Measurements from ENCODE around the gene SPRY4.
"Not testable (repeated sequence)": the region's sequence is repeated elsewhere in the genome, so short reads cannot be mapped to it uniquely, and the experiment has no call there.

The SPRY4 gene

GRCh38 chr5:142301540-142301939, 23.3 kb downstream of the SPRY4 start:
- no peak overlapping the region for H3K4me3 Mint-ChIP-seq
- no peak overlapping the region for H3K27ac Mint-ChIP-seq
- no peaks in the 10 kb centered on the region for H3K36me3 Mint-ChIP-seq
- ATAC-seq (ENCODE audit: low read depth) (no peak), DNase-seq (ENCODE audit: low spot score in 2 of 2) (no peak)
- H3K27me3 Mint-ChIP-seq = peaks cover 1% of the 10 kb centered on the region
- H3K9me3 Mint-ChIP-seq = no peaks in the 10 kb centered on the region
- H3K4me1 Mint-ChIP-seq = no peaks in the 10 kb centered on the region

- Mint-ChIP-seq H3K4me1 (no peaks in the 10 kb centered on the region), H3K9me3 (peaks cover 2% of the 10 kb centered on the region), H3K36me3 (peaks cover 1% of the 10 kb centered on the region), H3K27ac (no peak overlapping the region), H3K4me3 (no peak overlapping the region), H3K27me3 (peaks cover 9% of the 10 kb centered on the region)
- ATAC-seq (ENCODE audit: low read depth) = no peak
- no peak for DNase-seq (ENCODE audit: low spot score in 2 of 2)
These were observed 24.1 kb downstream of the SPRY4 start for GRCh38 chr5:142300677-142301076.

DNA sequence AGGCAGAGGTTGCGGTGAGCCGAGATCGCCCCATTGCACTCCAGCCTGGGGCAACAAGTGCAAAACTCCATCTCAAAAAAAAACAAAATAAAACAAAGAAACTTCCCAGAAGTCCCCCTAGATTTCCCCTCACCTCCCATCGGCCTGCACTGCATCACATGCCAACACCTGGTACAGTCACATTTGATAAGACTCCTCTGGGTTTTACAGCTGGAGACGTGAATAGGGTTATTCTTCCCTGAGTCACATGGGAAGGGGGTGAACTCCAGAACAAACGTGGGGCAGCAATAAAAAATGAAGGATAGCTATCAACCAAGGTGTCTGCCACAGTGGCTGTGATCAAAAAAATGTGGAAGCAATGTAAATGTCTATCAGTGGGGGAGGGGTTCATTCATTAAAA, 26.0 kb downstream of the SPRY4 start:
- no peak overlapping the region for H3K4me3 Mint-ChIP-seq
- peaks cover 11% of the 10 kb centered on the region for H3K27me3 Mint-ChIP-seq
- H3K4me1 Mint-ChIP-seq = no peaks in the 10 kb centered on the region
- H3K27ac Mint-ChIP-seq = no peak overlapping the region
- DNase-seq (ENCODE audit: low spot score in 2 of 2) (no peak), ATAC-seq (ENCODE audit: low read depth) (no peak)
- peaks cover 1% of the 10 kb centered on the region for H3K36me3 Mint-ChIP-seq
- peaks cover 2% of the 10 kb centered on the region for H3K9me3 Mint-ChIP-seq

DNA sequence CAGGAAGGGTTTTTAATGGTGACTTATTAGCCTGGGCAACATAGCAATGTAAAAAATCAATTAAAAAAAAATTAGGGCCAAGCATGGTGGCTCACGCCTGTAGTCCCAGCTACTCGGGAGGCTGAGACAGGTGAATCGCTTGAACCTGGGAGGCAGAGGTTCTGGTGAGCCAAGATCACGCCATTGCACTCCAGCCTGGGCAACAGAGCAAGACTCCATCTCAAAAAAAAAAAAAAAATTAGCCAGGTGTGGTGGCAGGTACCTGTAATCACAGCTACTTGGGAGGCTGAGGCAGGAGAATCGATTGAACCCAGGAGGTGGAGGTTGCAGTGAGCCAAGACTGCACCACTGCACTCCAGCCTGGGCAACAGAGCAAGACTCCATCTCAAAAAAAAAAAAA, 27.0 kb downstream of the SPRY4 start:
- not testable (repeated sequence) for H3K27ac Mint-ChIP-seq; ATAC-seq (ENCODE audit: low read depth); H3K4me3 Mint-ChIP-seq; H3K4me1 Mint-ChIP-seq; H3K9me3 Mint-ChIP-seq; DNase-seq (ENCODE audit: low spot score in 2 of 2); H3K36me3 Mint-ChIP-seq
- H3K27me3 Mint-ChIP-seq = peaks cover 15% of the 10 kb centered on the region

GRCh38 chr5:142296914-142297417, 27.9 kb downstream of the SPRY4 start:
- H3K4me3 Mint-ChIP-seq = no peak overlapping the region
- no peak overlapping the region for H3K27ac Mint-ChIP-seq
- no peak for DNase-seq (ENCODE audit: low spot score in 2 of 2)
- H3K36me3 Mint-ChIP-seq = peaks cover 1% of the 10 kb centered on the region
- no peak for ATAC-seq (ENCODE audit: low read depth)
- peaks cover 15% of the 10 kb centered on the region for H3K27me3 Mint-ChIP-seq
- peaks cover 2% of the 10 kb centered on the region for H3K9me3 Mint-ChIP-seq
- no peaks in the 10 kb centered on the region for H3K4me1 Mint-ChIP-seq

GRCh38 chr5:142295960-142296860, 28.6 kb downstream of the SPRY4 start:
- H3K4me1 Mint-ChIP-seq = no peaks in the 10 kb centered on the region

GRCh38 chr5:142295084-142295758, 29.6 kb downstream of the SPRY4 start:
- DNase-seq (ENCODE audit: low spot score in 2 of 2) = no peak
- H3K36me3 Mint-ChIP-seq = peaks cover 1% of the 10 kb centered on the region
- ATAC-seq (ENCODE audit: low read depth) = no peak
- H3K4me1 Mint-ChIP-seq = no peaks in the 10 kb centered on the region
- peaks cover 2% of the 10 kb centered on the region for H3K9me3 Mint-ChIP-seq
- H3K27me3 Mint-ChIP-seq = peaks cover 15% of the 10 kb centered on the region
- no peak overlapping the region for H3K27ac Mint-ChIP-seq
- no peak overlapping the region for H3K4me3 Mint-ChIP-seq

More at GRCh38 chr5:142295960-142296860, 28.6 kb downstream of the SPRY4 start:
- H3K27me3 Mint-ChIP-seq = peaks cover 15% of the 10 kb centered on the region
- no peak overlapping the region for H3K4me3 Mint-ChIP-seq
- no peak overlapping the region for H3K27ac Mint-ChIP-seq
- ATAC-seq (ENCODE audit: low read depth) (no peak), DNase-seq (ENCODE audit: low spot score in 2 of 2) (no peak)
- peaks cover 1% of the 10 kb centered on the region for H3K36me3 Mint-ChIP-seq
- H3K9me3 Mint-ChIP-seq = peaks cover 2% of the 10 kb centered on the region

- no peak overlapping the region for H3K27ac Mint-ChIP-seq
- peaks cover 1% of the 10 kb centered on the region for H3K36me3 Mint-ChIP-seq
- no peak overlapping the region for H3K4me3 Mint-ChIP-seq
- ATAC-seq (ENCODE audit: low read depth) (no peak), DNase-seq (ENCODE audit: low spot score in 2 of 2) (no peak)
- H3K4me1 Mint-ChIP-seq = peaks cover under 1% of the 10 kb centered on the region
- peaks cover 2% of the 10 kb centered on the region for H3K9me3 Mint-ChIP-seq
- H3K27me3 Mint-ChIP-seq = peaks cover 16% of the 10 kb centered on the region
These were observed 31.3 kb downstream of the SPRY4 start for GRCh38 chr5:142293486-142293885.

DNA sequence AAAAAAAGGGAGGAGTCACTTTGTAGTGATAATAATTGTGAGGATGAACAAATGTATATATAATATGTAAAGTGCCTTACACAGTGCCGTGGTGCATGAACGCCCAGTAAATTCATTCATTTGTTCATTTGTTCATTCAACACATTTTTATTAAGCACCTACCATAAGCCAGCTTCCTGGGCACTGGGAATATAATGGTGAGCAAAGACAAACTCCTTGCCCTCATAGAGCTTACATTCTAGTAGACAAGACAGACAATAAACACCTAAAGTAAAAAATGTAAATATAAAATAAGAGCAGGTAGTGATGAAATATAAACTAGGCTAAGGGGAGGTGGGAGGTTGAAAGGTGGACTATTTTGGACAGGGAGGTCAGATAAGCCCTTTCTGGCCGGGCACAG, 32.0 kb downstream of the SPRY4 start:
- DNase-seq (ENCODE audit: low spot score in 2 of 2) (no peak), ATAC-seq (ENCODE audit: low read depth) (no peak)
- H3K9me3 Mint-ChIP-seq = peaks cover 2% of the 10 kb centered on the region
- H3K36me3 Mint-ChIP-seq = peaks cover 1% of the 10 kb centered on the region
- H3K4me1 Mint-ChIP-seq = peaks cover 3% of the 10 kb centered on the region
- no peak overlapping the region for H3K27ac Mint-ChIP-seq
- no peak overlapping the region for H3K4me3 Mint-ChIP-seq
- peaks cover 16% of the 10 kb centered on the region for H3K27me3 Mint-ChIP-seq

DNA sequence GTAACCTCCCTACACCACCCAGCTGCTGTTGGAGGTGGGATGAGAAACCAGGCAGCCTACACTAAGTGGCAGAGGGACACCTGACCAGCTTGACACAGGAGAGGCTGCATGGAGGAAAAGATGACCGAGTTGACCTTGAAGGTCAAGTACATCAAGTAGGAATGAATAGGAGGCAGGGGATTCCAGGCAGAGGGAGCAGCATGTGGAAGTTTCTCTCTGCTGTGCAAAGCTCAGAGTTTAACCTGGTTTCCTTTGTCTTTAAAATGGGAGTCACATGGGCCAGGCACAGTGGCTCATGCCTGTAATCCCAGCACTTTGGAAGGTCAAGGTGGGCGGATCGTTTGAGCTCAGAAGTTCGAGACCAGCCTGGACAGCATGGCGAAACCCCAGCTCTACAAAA, 32.6 kb downstream of the SPRY4 start:
- ATAC-seq (ENCODE audit: low read depth) (no peak), DNase-seq (ENCODE audit: low spot score in 2 of 2) (no peak)
- Mint-ChIP-seq H3K27ac (no peak overlapping the region), H3K4me1 (peaks cover 7% of the 10 kb centered on the region), H3K4me3 (no peak overlapping the region), H3K9me3 (peaks cover 2% of the 10 kb centered on the region), H3K27me3 (peaks cover 16% of the 10 kb centered on the region), H3K36me3 (peaks cover 1% of the 10 kb centered on the region)

GRCh38 chr5:142290577-142291299, 34.1 kb downstream of the SPRY4 start:
- peaks cover 9% of the 10 kb centered on the region for H3K27me3 Mint-ChIP-seq
- no peaks in the 10 kb centered on the region for H3K9me3 Mint-ChIP-seq
- H3K27ac Mint-ChIP-seq = no peak overlapping the region
- no peak overlapping the region for H3K4me3 Mint-ChIP-seq
- DNase-seq (ENCODE audit: low spot score in 2 of 2) = no peak
- peaks cover 7% of the 10 kb centered on the region for H3K4me1 Mint-ChIP-seq
- no peaks in the 10 kb centered on the region for H3K36me3 Mint-ChIP-seq
- no peak for ATAC-seq (ENCODE audit: low read depth)

GRCh38 chr5:142289708-142290576, 34.9 kb downstream of the SPRY4 start:
- no peaks in the 10 kb centered on the region for H3K36me3 Mint-ChIP-seq
- ATAC-seq (ENCODE audit: low read depth) = no peak
- H3K4me1 Mint-ChIP-seq = peaks cover 7% of the 10 kb centered on the region
- H3K27ac Mint-ChIP-seq = no peak overlapping the region
- DNase-seq (ENCODE audit: low spot score in 2 of 2) = no peak
- no peak overlapping the region for H3K4me3 Mint-ChIP-seq
- H3K27me3 Mint-ChIP-seq = peaks cover 6% of the 10 kb centered on the region
- no peaks in the 10 kb centered on the region for H3K9me3 Mint-ChIP-seq

- DNase-seq (ENCODE audit: low spot score in 2 of 2) (no peak), ATAC-seq (ENCODE audit: low read depth) (no peak)
- Mint-ChIP-seq H3K36me3 (no peaks in the 10 kb centered on the region), H3K4me3 (no peak overlapping the region), H3K27me3 (peaks cover 2% of the 10 kb centered on the region), H3K9me3 (no peaks in the 10 kb centered on the region), H3K4me1 (peaks cover 7% of the 10 kb centered on the region), H3K27ac (no peak overlapping the region)
These were observed 36.9 kb downstream of the SPRY4 start for GRCh38 chr5:142287973-142288313.
